Neuron (in vitro differentiated cells): ENCODE results near the gene S100A16.

Source experiments
- H2AFZ ChIP-seq: one replicate; pipeline ENCODE4 v1.6.1; 2013; ENCODE audit warnings: low read depth, mild to moderate bottlenecking, inconsistent platforms, low read length, moderate library complexity
- H3K27me3 ChIP-seq: one replicate; pipeline ENCODE4 v1.6.1; 2013; ENCODE audit warnings: low read length; ENCODE audit not compliant: insufficient read depth
- H3K36me3 ChIP-seq: one replicate; pipeline ENCODE4 v1.6.1; 2013; ENCODE audit warnings: low read length; ENCODE audit not compliant: insufficient read depth
- H3K4me1 ChIP-seq: one replicate; pipeline ENCODE4 v1.6.1; 2013; ENCODE audit warnings: low read length; ENCODE audit not compliant: insufficient read depth
- H3K4me3 ChIP-seq: 2 replicates; pipeline ENCODE4 v1.5.1; 2013; ENCODE audit warnings: mild to moderate bottlenecking, low read length, moderate library complexity
- H3K9me3 ChIP-seq: one replicate; pipeline ENCODE4 v1.6.1; 2013; ENCODE audit warnings: low read length

Gene S100A16

DNA sequence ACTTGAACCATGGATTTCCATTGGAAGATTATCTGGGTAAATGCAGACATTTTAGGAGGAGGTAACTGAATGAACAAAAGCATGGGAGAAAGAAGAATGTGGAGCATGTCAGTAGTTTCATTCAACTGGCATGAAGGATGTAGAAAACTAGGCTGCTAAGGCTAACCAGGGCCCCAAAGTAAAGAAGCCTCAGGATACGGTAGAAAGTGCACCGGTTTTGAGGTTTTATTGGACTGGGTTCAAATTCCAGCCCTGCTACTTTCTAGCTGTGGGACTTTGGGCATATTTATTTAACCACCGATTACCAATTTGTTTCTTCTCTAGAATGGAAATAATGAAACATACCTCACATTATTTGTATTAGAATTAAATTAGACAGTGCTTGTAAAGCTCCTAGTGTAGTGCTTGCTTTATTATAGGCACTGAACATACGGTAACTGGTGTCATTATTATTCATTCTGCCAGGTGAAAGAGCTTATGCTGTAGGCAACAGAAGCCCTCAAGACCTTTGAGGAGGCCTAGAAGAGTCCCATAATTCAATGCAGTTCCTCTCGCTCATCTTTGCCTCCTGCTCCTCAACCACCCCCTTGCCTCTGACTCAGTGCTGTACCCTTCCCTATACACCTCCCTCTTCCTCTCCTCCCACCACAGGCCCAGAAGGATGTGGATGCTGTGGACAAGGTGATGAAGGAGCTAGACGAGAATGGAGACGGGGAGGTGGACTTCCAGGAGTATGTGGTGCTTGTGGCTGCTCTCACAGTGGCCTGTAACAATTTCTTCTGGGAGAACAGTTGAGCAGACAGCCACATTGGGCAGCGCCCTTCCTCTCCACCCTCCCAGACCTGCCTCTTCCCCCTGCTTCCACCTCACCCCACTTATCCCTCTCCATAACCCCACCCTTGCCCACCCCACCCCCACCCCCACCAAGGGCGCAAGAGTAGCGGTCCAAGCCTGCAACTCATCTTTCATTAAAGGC, 18.4 kb upstream of the S100A16 start:
- H3K4me3 ChIP-seq, result no peak overlapping the region
- H3K4me1 ChIP-seq, result peaks cover 17% of the 10 kb centered on the region
- H3K27me3 ChIP-seq, result no peaks in the 10 kb centered on the region
- H2AFZ ChIP-seq, result no peak overlapping the region
- H3K9me3 ChIP-seq, result no peaks in the 10 kb centered on the region
- peaks cover 10% of the 10 kb centered on the region for H3K36me3 ChIP-seq

DNA sequence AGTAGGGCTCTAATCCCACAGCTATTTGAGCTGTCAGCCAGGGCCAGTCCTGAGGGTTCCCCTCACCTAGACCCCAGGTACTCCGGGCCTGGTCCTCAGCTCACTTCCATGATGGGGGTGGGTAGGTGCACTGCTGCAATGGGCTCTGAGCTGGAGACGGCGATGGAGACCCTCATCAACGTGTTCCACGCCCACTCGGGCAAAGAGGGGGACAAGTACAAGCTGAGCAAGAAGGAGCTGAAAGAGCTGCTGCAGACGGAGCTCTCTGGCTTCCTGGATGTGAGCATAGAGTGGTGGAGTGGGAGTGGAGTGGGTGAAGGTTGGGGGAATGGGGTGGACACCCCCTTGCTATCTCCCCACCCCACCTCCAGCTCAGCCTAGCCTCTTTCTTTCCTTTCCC, 17.4 kb upstream of the S100A16 start:
- H2AFZ ChIP-seq, result no peak overlapping the region
- peaks cover 5% of the 10 kb centered on the region for H3K36me3 ChIP-seq
- no peak overlapping the region for H3K4me3 ChIP-seq
- peaks cover 19% of the 10 kb centered on the region for H3K4me1 ChIP-seq
- H3K27me3 ChIP-seq, result no peaks in the 10 kb centered on the region
- H3K9me3 ChIP-seq, result no peaks in the 10 kb centered on the region

DNA sequence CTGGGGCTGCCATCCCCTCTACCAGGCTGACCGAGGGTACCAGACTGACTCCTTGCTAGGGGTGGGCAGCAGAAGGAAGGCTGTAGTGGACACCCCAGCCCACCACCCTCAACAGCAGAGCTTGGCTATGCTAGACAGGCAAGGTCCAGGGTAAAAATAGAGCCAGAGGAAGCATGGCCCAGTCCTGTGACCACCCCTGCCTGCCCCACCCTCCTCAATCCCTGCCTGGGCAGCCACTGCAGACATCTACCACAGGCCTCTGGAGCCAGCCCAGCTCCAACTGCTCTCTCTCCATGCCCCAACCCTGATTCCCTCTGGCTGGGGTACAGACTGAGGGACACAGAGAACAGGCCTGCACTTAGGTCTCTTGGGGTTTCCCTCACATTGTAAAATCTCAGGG, 17.0 kb upstream of the S100A16 start:
- Histone ChIP-seq H3K4me3 (no peak overlapping the region), H3K4me1 (peaks cover 16% of the 10 kb centered on the region)

DNA sequence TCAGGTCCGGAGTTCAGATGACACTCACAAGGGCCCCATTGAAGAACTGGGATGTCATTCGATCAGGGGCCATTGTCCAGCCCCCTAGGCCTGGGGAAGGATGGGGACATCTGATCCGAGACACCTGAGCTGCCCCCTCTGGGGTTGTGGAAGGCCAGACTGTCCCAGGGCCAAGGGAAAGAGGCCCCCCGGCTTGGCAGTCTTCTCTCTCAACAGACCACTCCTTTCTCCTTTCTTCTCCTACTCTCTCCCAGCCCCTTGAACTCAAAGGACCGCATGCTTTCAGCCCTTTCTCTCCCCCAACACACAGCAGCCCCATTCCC, 16.4 kb upstream of the S100A16 start:
- Histone ChIP-seq H3K27me3 (no peaks in the 10 kb centered on the region), H3K9me3 (no peaks in the 10 kb centered on the region), H3K4me3 (no peak overlapping the region), H3K36me3 (peaks cover 5% of the 10 kb centered on the region), H2AFZ (no peak overlapping the region), H3K4me1 (peaks cover 16% of the 10 kb centered on the region)

More for the DNA sequence above, 17.0 kb upstream of the S100A16 start:
- Histone ChIP-seq H3K36me3 (peaks cover 5% of the 10 kb centered on the region), H3K9me3 (no peaks in the 10 kb centered on the region), H3K27me3 (no peaks in the 10 kb centered on the region), H2AFZ (no peak overlapping the region)

DNA sequence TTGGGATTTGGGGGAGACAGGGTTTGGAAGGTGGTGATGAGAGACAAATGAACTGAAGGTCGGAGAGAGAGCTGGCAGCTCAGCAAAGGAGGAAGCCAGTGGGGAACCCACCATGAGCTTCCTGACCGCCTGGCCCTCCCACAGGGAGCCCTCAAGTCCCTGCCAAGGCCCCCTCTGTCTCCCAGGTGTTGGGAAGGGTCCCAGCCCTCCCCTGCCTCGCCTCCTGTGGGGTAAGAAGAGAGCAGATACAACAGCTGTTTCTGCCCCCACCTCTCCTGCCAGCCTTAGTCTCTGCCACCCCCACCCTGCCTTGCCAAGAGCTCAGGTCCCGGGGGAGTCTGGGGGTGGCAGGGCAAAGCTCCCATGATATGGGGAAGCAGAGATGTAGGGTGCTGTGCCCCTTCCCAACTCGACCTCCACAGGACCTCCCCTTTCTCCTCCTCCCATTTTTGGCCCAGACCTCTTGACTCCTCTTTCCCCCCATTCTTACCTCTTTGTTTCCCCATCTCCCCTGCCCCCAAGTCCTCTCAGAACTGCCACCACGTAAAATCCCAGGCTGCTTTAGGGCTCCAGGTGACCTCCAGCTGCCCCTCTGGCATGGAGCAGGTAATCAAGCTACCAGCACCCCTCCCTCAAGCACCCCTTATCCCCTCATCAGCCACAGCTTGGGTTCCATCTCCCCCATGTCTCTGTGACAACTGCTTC, 15.9 kb upstream of the S100A16 start:
- H3K4me1 ChIP-seq, result peaks cover 16% of the 10 kb centered on the region
- H3K4me3 ChIP-seq, result no peak overlapping the region
- H3K36me3 ChIP-seq, result peaks cover 5% of the 10 kb centered on the region
- no peaks in the 10 kb centered on the region for H3K27me3 ChIP-seq
- no peaks in the 10 kb centered on the region for H3K9me3 ChIP-seq
- no peak overlapping the region for H2AFZ ChIP-seq

DNA sequence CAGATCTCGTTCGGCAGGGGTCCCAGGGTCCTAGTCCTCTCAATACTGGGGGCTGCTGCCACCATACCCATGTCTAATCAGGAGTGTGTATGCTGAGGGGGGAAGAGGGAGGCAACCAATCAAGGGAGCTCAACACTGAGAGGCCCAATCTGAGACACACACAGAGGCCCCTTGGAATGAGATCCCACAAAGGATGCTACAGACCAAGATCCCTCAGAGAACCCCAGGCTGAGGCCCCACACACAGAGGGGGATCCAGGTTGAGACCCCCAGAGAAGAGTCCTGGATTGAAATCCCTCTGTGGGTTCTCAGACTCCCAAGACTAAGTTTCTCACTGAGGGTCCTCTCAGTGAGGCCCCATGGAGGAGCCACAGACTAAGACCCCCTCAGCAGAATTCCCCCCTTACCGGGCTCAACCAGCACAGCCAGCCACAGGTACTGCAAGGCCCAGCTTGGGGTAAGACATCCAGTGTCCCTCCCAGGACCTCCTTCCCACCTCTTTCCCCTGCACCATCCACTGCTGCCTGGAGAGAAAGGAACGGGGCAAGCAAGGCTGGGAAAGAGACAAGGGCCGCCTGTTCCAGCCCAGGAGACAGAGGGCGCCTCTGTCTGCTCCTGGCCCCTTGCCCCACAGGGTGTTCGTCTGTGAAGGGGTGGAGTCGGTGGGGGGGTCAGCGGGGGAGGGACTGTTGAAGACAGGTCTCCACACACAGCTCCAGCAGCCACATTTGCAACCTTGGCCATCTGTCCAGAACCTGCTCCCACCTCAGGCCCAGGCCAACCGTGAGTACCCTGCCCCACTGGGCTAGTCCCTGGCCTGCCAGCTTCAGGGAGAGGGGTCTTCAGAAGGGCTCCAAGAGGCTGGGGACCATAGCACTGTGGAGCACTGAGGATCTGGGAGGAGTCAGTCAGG, 15.0 kb upstream of the S100A16 start, which contains the start of gene S100A1:
Gene S100A1, plus strand, starts transcription at position 720 of the 912 bp plus-strand sequence. CDS start 2,088 bp downstream, outside the sequence.
- H3K27me3 ChIP-seq, result no peaks in the 10 kb centered on the region
- H3K36me3 ChIP-seq, result peaks cover 5% of the 10 kb centered on the region
- H3K4me1 ChIP-seq, result peaks cover 16% of the 10 kb centered on the region
- H3K4me3 ChIP-seq, result peak within 1 kb of the TSS; percentile 58
- H3K9me3 ChIP-seq, result no peaks in the 10 kb centered on the region
- H2AFZ ChIP-seq, result peak within 1 kb of the TSS; percentile 62

DNA sequence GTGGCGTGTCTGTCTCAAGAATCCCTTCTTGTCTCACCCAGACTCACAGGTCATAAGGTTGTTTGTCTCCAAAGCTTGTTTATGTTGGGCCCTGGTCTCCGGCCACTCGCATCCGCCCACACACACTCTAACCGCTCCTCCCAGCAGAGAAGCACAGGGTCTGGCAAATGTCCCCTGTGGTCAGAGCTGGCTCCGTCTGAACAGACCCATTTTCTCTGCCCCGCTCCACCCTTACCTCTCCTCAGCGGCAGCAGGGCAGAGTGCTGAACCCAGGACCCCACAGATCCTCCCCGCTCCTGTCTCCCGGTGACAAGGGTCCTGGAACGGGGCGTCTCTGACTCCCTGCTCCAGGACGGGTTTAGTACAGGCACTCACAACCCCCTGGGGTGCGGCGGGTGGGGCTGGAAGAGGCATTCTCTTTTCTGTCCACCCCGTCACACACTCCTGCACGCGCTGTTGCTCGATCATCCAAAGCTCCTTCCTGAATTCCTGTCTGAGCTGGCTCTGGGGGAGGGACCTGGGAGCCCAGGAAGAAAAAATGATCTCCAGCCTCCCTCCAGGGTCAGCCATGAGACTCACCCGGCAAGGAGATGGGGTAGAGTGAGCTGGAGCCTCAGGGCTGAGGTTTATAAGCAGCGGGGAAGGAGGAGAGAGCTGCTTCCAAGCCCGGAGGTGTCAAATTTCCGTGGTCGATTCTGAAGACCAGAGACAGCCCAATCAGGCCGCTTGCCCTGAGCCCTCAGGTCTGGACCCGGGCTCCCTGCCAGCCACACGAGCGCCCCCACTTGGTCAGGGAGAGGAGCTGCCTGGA, 14.2 kb upstream of the S100A16 start, which contains the start of gene S100A13:
Gene S100A13, minus strand, starts transcription at position 602 of the 811 bp plus-strand sequence. CDS start 1,033 bp downstream, outside the sequence.
- peaks cover 5% of the 10 kb centered on the region for H3K36me3 ChIP-seq
- no peaks in the 10 kb centered on the region for H3K9me3 ChIP-seq
- H2AFZ ChIP-seq, result peak within 1 kb of the TSS; percentile 62
- peak within 1 kb of the TSS; percentile 58 for H3K4me3 ChIP-seq
- peaks cover 16% of the 10 kb centered on the region for H3K4me1 ChIP-seq
- H3K27me3 ChIP-seq, result no peaks in the 10 kb centered on the region

DNA sequence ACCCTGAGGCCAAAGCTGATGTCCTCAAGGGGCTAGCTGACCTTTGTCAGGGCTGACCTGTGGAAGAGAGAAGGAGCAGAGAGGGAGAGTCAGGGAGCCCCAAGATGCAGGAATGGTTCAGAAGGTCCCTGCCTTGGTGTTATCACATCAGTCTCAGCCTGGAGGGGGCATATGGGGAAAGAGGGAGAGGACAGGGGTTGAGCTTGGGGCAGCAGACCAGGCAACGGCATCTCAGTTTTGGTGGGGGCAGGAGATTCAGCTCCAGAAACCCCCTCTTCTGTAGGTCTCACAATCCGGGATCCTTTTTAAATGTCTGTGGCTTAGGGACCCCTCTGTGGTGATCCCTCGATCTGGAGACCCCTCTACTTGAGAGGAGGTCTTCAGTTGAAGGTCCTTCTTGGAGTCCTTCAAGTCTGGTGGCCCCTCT, 13.6 kb upstream of the S100A16 start:
- H3K4me3 ChIP-seq, result peak overlapping the region; percentile 58
- no peaks in the 10 kb centered on the region for H3K27me3 ChIP-seq
- H3K36me3 ChIP-seq, result peaks cover 5% of the 10 kb centered on the region
- H2AFZ ChIP-seq, result peak overlapping the region; percentile 62
- no peaks in the 10 kb centered on the region for H3K9me3 ChIP-seq
- peaks cover 16% of the 10 kb centered on the region for H3K4me1 ChIP-seq

DNA sequence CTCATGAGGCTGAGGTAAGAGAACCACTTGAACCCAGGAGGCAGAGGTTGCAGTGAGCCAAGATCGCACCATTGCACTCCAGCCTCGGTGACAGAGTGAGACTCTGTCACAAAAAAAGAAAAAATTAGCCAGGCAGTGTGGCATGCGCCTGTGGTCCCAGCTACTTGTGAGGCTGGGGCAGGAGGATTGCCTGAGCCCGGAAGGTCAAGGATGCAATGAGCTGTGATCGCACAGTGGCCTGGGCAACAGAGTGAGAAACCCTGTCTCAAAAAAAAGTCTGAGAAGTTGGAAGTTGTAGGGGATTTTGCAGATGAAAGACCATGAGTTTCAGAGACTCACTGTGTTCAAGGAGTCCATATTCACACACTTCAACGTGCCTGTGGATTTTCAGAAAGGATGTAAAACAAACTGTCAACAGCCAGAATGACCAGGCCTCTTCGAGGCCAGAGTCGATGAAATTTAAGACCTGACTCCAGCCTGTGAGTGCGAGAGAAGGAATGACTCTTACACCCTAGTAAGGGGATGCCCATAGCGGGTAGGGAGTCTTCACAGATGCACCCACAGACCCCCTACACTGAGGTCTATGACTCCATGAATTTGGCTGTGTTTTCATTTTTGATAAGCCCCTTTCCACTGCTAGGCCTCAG, 12.2 kb upstream of the S100A16 start:
- H2AFZ ChIP-seq, result no peak overlapping the region
- no peaks in the 10 kb centered on the region for H3K27me3 ChIP-seq
- H3K4me1 ChIP-seq, result peaks cover 16% of the 10 kb centered on the region
- peaks cover 4% of the 10 kb centered on the region for H3K9me3 ChIP-seq
- H3K36me3 ChIP-seq, result peaks cover 9% of the 10 kb centered on the region
- no peak overlapping the region for H3K4me3 ChIP-seq

DNA sequence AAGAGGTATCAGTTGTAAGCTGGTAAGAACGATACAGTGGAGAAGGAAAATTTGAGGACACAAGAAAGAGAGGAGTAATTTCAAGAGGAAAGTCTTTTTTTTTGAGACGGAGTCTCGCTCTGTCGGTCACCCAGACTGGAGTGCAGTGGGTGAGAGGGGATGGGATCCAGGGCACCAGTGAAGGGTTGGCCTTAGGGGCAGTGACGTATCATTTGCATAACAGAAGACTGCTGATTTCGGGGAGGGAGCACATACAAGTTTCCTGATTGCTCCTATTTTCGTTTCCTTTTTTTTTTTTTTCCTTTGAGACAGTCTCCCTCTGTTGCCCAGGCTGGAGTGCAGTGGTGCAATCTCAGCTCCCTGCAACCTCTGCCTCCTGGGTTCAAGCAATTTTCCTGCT, 10.2 kb upstream of the S100A16 start:
- no peaks in the 10 kb centered on the region for H3K27me3 ChIP-seq
- H2AFZ ChIP-seq, result no peak overlapping the region
- H3K36me3 ChIP-seq, result peaks cover 18% of the 10 kb centered on the region
- peaks cover 8% of the 10 kb centered on the region for H3K9me3 ChIP-seq
- H3K4me3 ChIP-seq, result no peak overlapping the region
- H3K4me1 ChIP-seq, result peaks cover 16% of the 10 kb centered on the region

DNA sequence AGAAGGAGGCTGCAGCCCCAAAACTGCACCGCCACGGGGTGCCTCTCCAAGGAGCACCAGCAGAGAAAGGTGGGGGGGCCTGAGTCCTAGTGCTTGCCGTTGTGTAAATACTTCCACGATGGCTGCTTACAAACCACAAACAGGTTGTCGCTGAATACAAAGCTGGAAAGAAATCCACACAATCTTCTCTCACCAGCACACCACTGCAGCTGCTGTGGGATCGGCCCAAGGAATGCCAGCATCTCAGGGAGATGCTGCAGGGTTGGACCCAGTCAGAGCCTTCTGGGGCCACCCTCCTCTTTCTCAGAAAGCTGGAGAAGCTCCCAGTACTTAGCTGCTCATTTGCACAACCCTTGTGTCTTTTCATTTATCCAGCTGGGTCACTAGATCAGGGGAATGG, 6.2 kb upstream of the S100A16 start:
- Histone ChIP-seq H3K4me3 (no peak overlapping the region), H3K4me1 (no peaks in the 10 kb centered on the region), H3K9me3 (peaks cover 8% of the 10 kb centered on the region), H3K36me3 (peaks cover 12% of the 10 kb centered on the region), H2AFZ (no peak overlapping the region), H3K27me3 (no peaks in the 10 kb centered on the region)
